Esophagus muscularis mucosa (tissue), 4 donors: ENCODE measurements around the gene DCDC2C. TPM values are rescaled to one million over a fixed set of nuclear protein-coding genes. Genes with fewer than 3 reads are reported as not detected.
A peak's percentile ranks its signal among the peaks of the same experiment; 100 is the strongest.

Experiments
- DNase-seq: peaks from one replicate; pipeline ENCODE4 v3.0.0-alpha.2; 2017; ENCODE audit errors: extremely low spot score
- H3K27ac ChIP-seq, 4 donors: fragments of 200-600 bp; sonication (generic); replicated peaks in 1 of 4; 1 replicate in 3 of 4; 2 replicates in 1 of 4; pipeline ENCODE4 v1.5.1; 2016 to 2019; ENCODE audit warnings: mild to moderate bottlenecking in 1 of 4
- H3K27me3 ChIP-seq, 4 donors: fragments of 200-600 bp; sonication (generic); one replicate each; pipeline versions ENCODE4 v1.5.1 to v1.6.0; 2016 to 2019
- H3K36me3 ChIP-seq, 4 donors: fragments of 200-600 bp; sonication (generic); one replicate each; pipeline ENCODE4 v1.5.1; 2016 to 2019
- H3K4me1 ChIP-seq, 4 donors: fragments of 200-600 bp; sonication (generic); one replicate each; pipeline ENCODE4 v1.5.1; 2016 to 2019
- H3K4me3 ChIP-seq, 4 donors: fragments of 200-600 bp; sonication (generic); 1 replicate in 2 of 4; 2 replicates in 2 of 4; pipeline ENCODE4 v1.5.1; 2016 to 2019; ENCODE audit warnings: mild to moderate bottlenecking in 4 of 4, moderate library complexity in 1 of 4
- H3K9me3 ChIP-seq, 4 donors: fragments of 200-600 bp; sonication (generic); 1 replicate in 3 of 4; 2 replicates in 1 of 4; pipeline ENCODE4 v1.5.1; 2016 to 2019
- EP300 ChIP-seq: sonication (generic); formaldehyde crosslinking; IDR thresholded peaks from one replicate; pipeline ENCODE4 v1.6.1; 2017; ENCODE audit warnings: antibody characterized with exemption
- POLR2A ChIP-seq: fragments of 450-650 bp; IDR thresholded peaks from one replicate; pipeline ENCODE4 v1.6.1; 2017; ENCODE audit warnings: antibody characterized with exemption, moderate library complexity, mild to moderate bottlenecking, low read depth
- POLR2AphosphoS5 ChIP-seq, 2 donors: sonication (generic); formaldehyde crosslinking; IDR thresholded peaks; one replicate each; pipeline ENCODE4 v1.6.1; 2017; ENCODE audit warnings: antibody characterized with exemption in 2 of 2
- WGBS: methylation state at CpG from one replicate; pipeline ENCODE4 v1.1.5; 2018; 5-methylcytosine and 5-hydroxymethylcytosine counted together
- intact Hi-C: fragments of 100-400 bp; cut with DNase I; formaldehyde crosslinking; loops from one replicate; pipeline ENCODE4 v1.15.1; 2023
- total RNA-seq, 4 donors: library from RNA; depleted of rRNA; stranded (reverse); fragments of >200 nt; gene quantifications; one replicate each; pipeline versions ENCODE4 v1.1.0 to v1.2.1, GENCODE V29; 2016
- TF ChIP-seq, protein P1 (sequence below), 3 experiments: fragments of 200-600 bp in 2 of 3; fragments of 450-650 bp in 1 of 3; sonication (generic) in 2 of 3; IDR thresholded peaks; one replicate each; pipeline ENCODE4 v1.5.1; 2017 to 2019; ENCODE audit warnings: antibody characterized with exemption in 3 of 3, mild to moderate bottlenecking in 2 of 3, moderate library complexity in 1 of 3

The DCDC2C gene
- total RNA-seq, 4 donors from 2014 or later: 0.83 TPM; not detected in 3

DNA sequence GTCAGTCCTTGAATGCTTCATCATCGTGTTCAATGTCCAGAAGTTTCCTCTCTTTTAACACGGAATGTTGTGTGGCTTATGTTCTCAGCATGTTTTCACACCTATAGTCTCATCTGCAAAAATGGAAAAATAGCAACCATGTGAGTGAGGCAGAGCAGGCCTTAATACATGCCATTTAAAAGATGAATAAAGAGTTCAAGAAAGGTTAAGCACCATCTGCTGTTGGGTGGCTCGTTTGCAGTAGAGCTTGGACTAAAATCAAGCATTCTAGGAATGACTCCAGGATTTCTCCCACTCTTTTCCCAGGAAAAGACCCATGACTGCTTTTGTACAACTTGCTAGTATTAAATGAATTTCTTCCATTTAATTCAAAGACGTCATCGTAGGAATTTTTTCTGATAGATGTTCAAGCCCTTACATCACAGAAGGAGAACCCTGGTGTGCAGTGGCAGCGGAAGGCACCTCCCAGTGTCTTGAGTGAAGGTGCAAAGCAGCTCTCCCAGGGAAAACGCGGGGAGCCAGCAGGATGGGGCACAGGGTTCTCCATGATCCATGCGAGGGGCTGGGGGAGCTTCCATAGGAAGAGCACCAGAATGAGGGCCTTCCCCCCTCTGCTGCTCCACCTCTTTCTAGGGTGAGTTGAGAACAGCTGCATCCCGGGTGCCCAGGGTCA lies 9.6 kb downstream of the DCDC2C start:
- Histone ChIP-seq H3K27ac (no peak overlapping the region), H3K4me3 (no peak overlapping the region), H3K9me3 (no peaks in the 10 kb centered on the region), H3K36me3 (no peaks in the 10 kb centered on the region), H3K27me3 (peaks cover 0 to 10% (median 0%) of the 10 kb centered on the region in 4 donors), H3K4me1 (peaks cover 0 to 5% (median 0%) of the 10 kb centered on the region in 4 donors)
- WGBS: 48% methylated on average over 9 of the region's 10 CpGs
- TF ChIP-seq EP300 (no peak), POLR2AphosphoS5 (IDR thresholded peaks at IDR 0.05) (no peak), POLR2A (no peak)
- TF ChIP-seq, protein P1, sequence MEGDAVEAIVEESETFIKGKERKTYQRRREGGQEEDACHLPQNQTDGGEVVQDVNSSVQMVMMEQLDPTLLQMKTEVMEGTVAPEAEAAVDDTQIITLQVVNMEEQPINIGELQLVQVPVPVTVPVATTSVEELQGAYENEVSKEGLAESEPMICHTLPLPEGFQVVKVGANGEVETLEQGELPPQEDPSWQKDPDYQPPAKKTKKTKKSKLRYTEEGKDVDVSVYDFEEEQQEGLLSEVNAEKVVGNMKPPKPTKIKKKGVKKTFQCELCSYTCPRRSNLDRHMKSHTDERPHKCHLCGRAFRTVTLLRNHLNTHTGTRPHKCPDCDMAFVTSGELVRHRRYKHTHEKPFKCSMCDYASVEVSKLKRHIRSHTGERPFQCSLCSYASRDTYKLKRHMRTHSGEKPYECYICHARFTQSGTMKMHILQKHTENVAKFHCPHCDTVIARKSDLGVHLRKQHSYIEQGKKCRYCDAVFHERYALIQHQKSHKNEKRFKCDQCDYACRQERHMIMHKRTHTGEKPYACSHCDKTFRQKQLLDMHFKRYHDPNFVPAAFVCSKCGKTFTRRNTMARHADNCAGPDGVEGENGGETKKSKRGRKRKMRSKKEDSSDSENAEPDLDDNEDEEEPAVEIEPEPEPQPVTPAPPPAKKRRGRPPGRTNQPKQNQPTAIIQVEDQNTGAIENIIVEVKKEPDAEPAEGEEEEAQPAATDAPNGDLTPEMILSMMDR (IDR thresholded peaks at IDR 0.05): no peak
- intact Hi-C loops: no loop called here
- DNase-seq: peak; percentile 84

GRCh38 chr2:3718679-3719078 lies 15.3 kb downstream of the DCDC2C start:
- no peak for DNase-seq
- Histone ChIP-seq H3K9me3 (no peaks in the 10 kb centered on the region), H3K27me3 (no peaks in the 10 kb centered on the region), H3K36me3 (no peaks in the 10 kb centered on the region), H3K27ac (no peak overlapping the region), H3K4me1 (no peaks in the 10 kb centered on the region), H3K4me3 (no peak overlapping the region)
- 68% methylated on average over 8 of the region's 8 CpGs for WGBS
- intact Hi-C loops: no loop called here
- TF ChIP-seq POLR2A: no peak
- TF ChIP-seq POLR2AphosphoS5 (IDR thresholded peaks at IDR 0.05): no peak
- TF ChIP-seq, protein P1 (IDR thresholded peaks at IDR 0.05): no peak
- no peak for TF ChIP-seq EP300

- TF ChIP-seq EP300 (no peak), POLR2AphosphoS5 (IDR thresholded peaks at IDR 0.05) (no peak), POLR2A (no peak)
- TF ChIP-seq, protein P1 (IDR thresholded peaks at IDR 0.05): no peak
- peaks cover 0 to 11% (median 7%) of the 10 kb centered on the region in 4 donors for H3K4me1 ChIP-seq
- intact Hi-C loops: no loop called here
- H3K9me3 ChIP-seq: no peaks in the 10 kb centered on the region
- 59% methylated on average over 6 of the region's 11 CpGs for WGBS
- H3K36me3 ChIP-seq: no peaks in the 10 kb centered on the region
- H3K27ac ChIP-seq: no peak overlapping the region
- no peak for DNase-seq
- H3K4me3 ChIP-seq: no peak overlapping the region
- H3K27me3 ChIP-seq: peaks cover 0 to 36% (median 0%) of the 10 kb centered on the region in 4 donors
Measured at GRCh38 chr2:3725002-3725401, 21.6 kb downstream of the DCDC2C start.

GRCh38 chr2:3725458-3726250 lies 22.3 kb downstream of the DCDC2C start:
- TF ChIP-seq POLR2A (no peak), EP300 (no peak), POLR2AphosphoS5 (IDR thresholded peaks at IDR 0.05) (no peak)
- TF ChIP-seq, protein P1 (IDR thresholded peaks at IDR 0.05): no peak
- H3K4me1 ChIP-seq: peaks cover 0 to 11% (median 7%) of the 10 kb centered on the region in 4 donors
- peaks cover 0 to 36% (median 0%) of the 10 kb centered on the region in 4 donors for H3K27me3 ChIP-seq
- H3K4me3 ChIP-seq: no peak overlapping the region
- no peak for DNase-seq
- no peaks in the 10 kb centered on the region for H3K9me3 ChIP-seq
- WGBS: 79% methylated on average over 23 of the region's 23 CpGs
- no peaks in the 10 kb centered on the region for H3K36me3 ChIP-seq
- no peak overlapping the region for H3K27ac ChIP-seq
- intact Hi-C loops: no loop called here
